ENCODE data around the gene PLPPR1. TPM values are rescaled to one million over a fixed set of nuclear protein-coding genes. Genes with fewer than 3 reads are reported as not detected.

Gene PLPPR1
- total RNA-seq, 2 experiments from 2014 or later: not detected

- H3K27me3 Mint-ChIP-seq: peaks cover 4% of the 10 kb centered on the region
- H3K4me3 Mint-ChIP-seq: no peak overlapping the region
- no peak overlapping the region for H3K27ac Mint-ChIP-seq
- CTCF ChIA-PET: no interaction called here
- DNase-seq: no peak
- ATAC-seq: no peak
- H3K9me3 Mint-ChIP-seq: no peaks in the 10 kb centered on the region
- POLR2A ChIA-PET: no interaction called here
- no peaks in the 10 kb centered on the region for H3K4me1 Mint-ChIP-seq (ENCODE audit: low read depth)
- no peak for TF ChIP-seq CTCF (IDR thresholded peaks at IDR 0.05)
- intact Hi-C loops (cut with micrococcal nuclease): no loop called here
- no peaks in the 10 kb centered on the region for H3K36me3 Mint-ChIP-seq (ENCODE audit: low read depth)
These were observed 307.6 kb downstream of the PLPPR1 start for GRCh38 chr9:101336091-101336490.

- Mint-ChIP-seq H3K27ac (no peak overlapping the region), H3K27me3 (peaks cover 9% of the 10 kb centered on the region), H3K9me3 (no peaks in the 10 kb centered on the region), H3K36me3 (ENCODE audit: low read depth) (no peaks in the 10 kb centered on the region), H3K4me1 (ENCODE audit: low read depth) (no peaks in the 10 kb centered on the region), H3K4me3 (no peak overlapping the region)
- intact Hi-C loops (cut with micrococcal nuclease): no loop called here
- DNase-seq (no peak), ATAC-seq (no peak)
- CTCF ChIA-PET: no interaction called here
- POLR2A ChIA-PET: no interaction called here
- TF ChIP-seq CTCF (IDR thresholded peaks at IDR 0.05): no peak
These were observed 308.7 kb downstream of the PLPPR1 start for GRCh38 chr9:101337237-101337636.

DNA sequence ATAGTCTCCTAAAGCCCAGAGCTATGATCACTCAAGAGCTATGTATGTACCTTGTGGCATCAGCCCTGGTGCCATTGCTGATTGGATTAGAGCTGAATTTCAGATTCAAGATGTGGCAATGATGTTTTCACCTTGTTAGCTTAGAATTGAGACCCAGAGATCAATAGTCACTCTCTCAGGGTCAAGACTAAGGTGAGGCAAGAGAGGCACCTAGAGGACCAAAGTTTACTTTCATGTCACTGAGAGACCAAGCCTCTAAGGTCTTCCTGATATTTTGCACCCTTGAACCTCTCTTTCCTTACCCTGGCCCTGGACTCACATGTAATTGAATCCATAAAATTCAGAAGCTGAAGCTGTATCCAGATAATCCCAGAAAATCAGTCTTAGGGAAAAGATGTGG, 313.4 kb downstream of the PLPPR1 start:
- POLR2A ChIA-PET: no interaction called here
- intact Hi-C loops (cut with micrococcal nuclease): no loop called here
- H3K4me3 Mint-ChIP-seq: no peak overlapping the region
- DNase-seq (no peak), ATAC-seq (no peak)
- CTCF ChIA-PET: no interaction called here
- peaks cover 13% of the 10 kb centered on the region for H3K27me3 Mint-ChIP-seq
- no peaks in the 10 kb centered on the region for H3K9me3 Mint-ChIP-seq
- TF ChIP-seq CTCF (IDR thresholded peaks at IDR 0.05): no peak
- H3K4me1 Mint-ChIP-seq (ENCODE audit: low read depth): no peaks in the 10 kb centered on the region
- no peak overlapping the region for H3K27ac Mint-ChIP-seq
- H3K36me3 Mint-ChIP-seq (ENCODE audit: low read depth): no peaks in the 10 kb centered on the region

GRCh38 chr9:101342595-101342994, 314.1 kb downstream of the PLPPR1 start:
- peaks cover 15% of the 10 kb centered on the region for H3K27me3 Mint-ChIP-seq
- no peak overlapping the region for H3K27ac Mint-ChIP-seq
- no peaks in the 10 kb centered on the region for H3K36me3 Mint-ChIP-seq (ENCODE audit: low read depth)
- H3K9me3 Mint-ChIP-seq: no peaks in the 10 kb centered on the region
- DNase-seq (no peak), ATAC-seq (no peak)
- CTCF ChIA-PET: no interaction called here
- no peak overlapping the region for H3K4me3 Mint-ChIP-seq
- H3K4me1 Mint-ChIP-seq (ENCODE audit: low read depth): no peaks in the 10 kb centered on the region
- POLR2A ChIA-PET: no interaction called here
- intact Hi-C loops (cut with micrococcal nuclease): no loop called here
- TF ChIP-seq CTCF (IDR thresholded peaks at IDR 0.05): no peak

DNA sequence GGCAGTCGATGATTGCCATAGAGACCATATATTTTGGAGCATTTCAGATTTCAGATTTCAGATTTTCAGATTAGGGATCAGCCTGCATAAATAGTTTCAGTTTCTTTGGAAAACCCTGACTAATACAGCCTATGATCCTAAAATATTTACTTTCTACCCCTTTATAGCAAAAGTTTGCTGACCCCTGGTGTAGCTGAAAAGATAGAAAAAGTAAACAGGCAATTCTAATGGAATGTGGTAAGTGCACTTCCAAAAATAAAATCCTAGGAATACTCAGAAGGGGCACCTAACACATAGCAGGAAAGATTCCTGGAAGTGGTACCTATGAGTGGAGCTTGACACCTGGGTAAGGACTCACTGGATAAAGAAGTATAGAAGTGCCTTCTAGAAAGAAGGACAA, 321.8 kb downstream of the PLPPR1 start:
- ChIA-PET POLR2A (no interaction called here), CTCF (no interaction called here)
- intact Hi-C loops (cut with micrococcal nuclease): no loop called here
- TF ChIP-seq CTCF (IDR thresholded peaks at IDR 0.05): no peak
- no peak for ATAC-seq
- Mint-ChIP-seq H3K9me3 (no peaks in the 10 kb centered on the region), H3K27ac (no peak overlapping the region), H3K4me3 (no peak overlapping the region), H3K4me1 (ENCODE audit: low read depth) (no peaks in the 10 kb centered on the region), H3K27me3 (peaks cover 13% of the 10 kb centered on the region), H3K36me3 (ENCODE audit: low read depth) (no peaks in the 10 kb centered on the region)
- no peak for DNase-seq

Measured in activated CD8-positive, alpha-beta T cell treated with anti-CD3 and anti-CD28 coated beads for 36 hours (primary cell).